H1 (cell line): ENCODE data around the gene SMIM28. TPM values are rescaled to one million over a fixed set of nuclear protein-coding genes. Genes with fewer than 3 reads are reported as not detected.

Experiments
- CBX5 ChIP-seq: fragments of 300-800, 300-1000 bp; sonication (generic); IDR thresholded peaks from 2 replicates; pipeline ENCODE4 v1.7.1; 2016; ENCODE audit warnings: antibody characterized with exemption, low read length, low read depth
- FOSL1 ChIP-seq: IDR thresholded peaks from 2 replicates; pipeline ENCODE4 v1.6.1; 2011; ENCODE audit warnings: mild to moderate bottlenecking, low read depth, low read length, moderate library complexity; ENCODE audit not compliant: insufficient read depth
- KDM4A ChIP-seq: IDR thresholded peaks from one replicate; pipeline ENCODE4 v1.7.1; 2012; ENCODE audit warnings: low read depth, mild to moderate bottlenecking, moderate library complexity, low read length, inconsistent platforms; ENCODE audit not compliant: severe bottlenecking
- KDM5A ChIP-seq: fragments of 200-600 bp; IDR thresholded peaks from 2 replicates; pipeline ENCODE4 v1.7.1; 2012; ENCODE audit warnings: mild to moderate bottlenecking, low read length, inconsistent platforms, mixed read lengths
- MAFK ChIP-seq: IDR thresholded peaks from 2 replicates; pipeline ENCODE4 v1.6.1; 2012; ENCODE audit warnings: low read depth, mild to moderate bottlenecking, improper control_type of control experiment, low read length
- NANOG ChIP-seq: IDR thresholded peaks from 2 replicates; pipeline ENCODE4 v1.6.1; 2011; ENCODE audit warnings: low read length, low read depth, mild to moderate bottlenecking, inconsistent platforms; ENCODE audit not compliant: insufficient read depth, poor library complexity, severe bottlenecking
- SAP30 ChIP-seq: fragments of 300-600 bp; sonication (generic); IDR thresholded peaks from 2 replicates; pipeline ENCODE4 v1.7.1; 2012; ENCODE audit warnings: low read length, moderate library complexity, mild to moderate bottlenecking, inconsistent platforms; ENCODE audit not compliant: insufficient read depth, insufficient replicate concordance
- SP2 ChIP-seq: IDR thresholded peaks from 2 replicates; pipeline ENCODE4 v1.6.1; 2012; ENCODE audit warnings: mild to moderate bottlenecking, low read length, inconsistent platforms
- polyA plus RNA-seq, 7 experiments: library from polyadenylated mRNA; depleted of rRNA in 3 of 7; stranded (reverse) in 5 of 7; unstranded in 2 of 7; fragments of >200 nt in 5 of 7; fragments of 200-250 nt in 2 of 7; gene quantifications; 1 replicate in 5 of 7; 2 replicates in 1 of 7; 4 replicates in 1 of 7; pipeline versions ENCODE4 v1.2.1 to v1.2.3, GENCODE V29; 2011 to 2013; ENCODE audit warnings: missing spikeins in 2 of 7, mixed read lengths in 2 of 7
- total RNA-seq: library from RNA; stranded (reverse); fragmentation: NEBNext Ultra II Directional; extraction: Animal tissue kit (Norgen Biotek cat#: 25700); gene quantifications from 2 replicates; pipeline ENCODE4 v1.2.1, GENCODE V29; 2021
- TF ChIP-seq, protein P1 (sequence below): fragments of 300-600 bp; sonication (generic); IDR thresholded peaks from 2 replicates; pipeline ENCODE4 v1.7.1; 2012; ENCODE audit warnings: low read length, moderate library complexity, mild to moderate bottlenecking, inconsistent platforms; ENCODE audit not compliant: insufficient replicate concordance
- TF ChIP-seq, protein P2 (sequence below): IDR thresholded peaks from 2 replicates; pipeline ENCODE4 v1.6.1; 2011; ENCODE audit warnings: low read depth, mild to moderate bottlenecking, low read length; ENCODE audit not compliant: insufficient read depth

The SMIM28 gene
- total and polyA plus RNA-seq, 2 of the 8 experiments (the other 6 are each of a cell fraction or from before 2014, with no cell fraction given), result not detected

DNA sequence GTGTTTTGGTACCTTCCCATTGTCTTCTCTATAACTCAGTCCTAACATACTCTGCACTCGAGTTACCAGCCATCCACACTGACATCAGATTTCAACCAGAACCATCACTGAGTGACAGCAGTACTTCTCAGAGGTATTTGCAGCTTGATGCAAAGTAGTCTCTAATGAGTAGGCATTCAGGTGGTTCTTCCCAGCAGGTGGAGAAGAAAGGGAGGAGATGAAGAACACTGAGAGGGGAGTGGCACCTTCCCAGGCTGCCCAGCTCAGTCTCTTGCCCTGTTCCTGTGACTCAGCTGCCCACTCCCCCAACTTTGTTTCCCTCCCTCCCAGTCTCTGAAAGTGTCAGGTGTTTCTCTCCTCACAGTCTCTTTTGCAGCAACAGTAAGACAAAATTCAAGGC is 38.7 kb upstream of the SMIM28 start (continued):
- TF ChIP-seq, protein P1, sequence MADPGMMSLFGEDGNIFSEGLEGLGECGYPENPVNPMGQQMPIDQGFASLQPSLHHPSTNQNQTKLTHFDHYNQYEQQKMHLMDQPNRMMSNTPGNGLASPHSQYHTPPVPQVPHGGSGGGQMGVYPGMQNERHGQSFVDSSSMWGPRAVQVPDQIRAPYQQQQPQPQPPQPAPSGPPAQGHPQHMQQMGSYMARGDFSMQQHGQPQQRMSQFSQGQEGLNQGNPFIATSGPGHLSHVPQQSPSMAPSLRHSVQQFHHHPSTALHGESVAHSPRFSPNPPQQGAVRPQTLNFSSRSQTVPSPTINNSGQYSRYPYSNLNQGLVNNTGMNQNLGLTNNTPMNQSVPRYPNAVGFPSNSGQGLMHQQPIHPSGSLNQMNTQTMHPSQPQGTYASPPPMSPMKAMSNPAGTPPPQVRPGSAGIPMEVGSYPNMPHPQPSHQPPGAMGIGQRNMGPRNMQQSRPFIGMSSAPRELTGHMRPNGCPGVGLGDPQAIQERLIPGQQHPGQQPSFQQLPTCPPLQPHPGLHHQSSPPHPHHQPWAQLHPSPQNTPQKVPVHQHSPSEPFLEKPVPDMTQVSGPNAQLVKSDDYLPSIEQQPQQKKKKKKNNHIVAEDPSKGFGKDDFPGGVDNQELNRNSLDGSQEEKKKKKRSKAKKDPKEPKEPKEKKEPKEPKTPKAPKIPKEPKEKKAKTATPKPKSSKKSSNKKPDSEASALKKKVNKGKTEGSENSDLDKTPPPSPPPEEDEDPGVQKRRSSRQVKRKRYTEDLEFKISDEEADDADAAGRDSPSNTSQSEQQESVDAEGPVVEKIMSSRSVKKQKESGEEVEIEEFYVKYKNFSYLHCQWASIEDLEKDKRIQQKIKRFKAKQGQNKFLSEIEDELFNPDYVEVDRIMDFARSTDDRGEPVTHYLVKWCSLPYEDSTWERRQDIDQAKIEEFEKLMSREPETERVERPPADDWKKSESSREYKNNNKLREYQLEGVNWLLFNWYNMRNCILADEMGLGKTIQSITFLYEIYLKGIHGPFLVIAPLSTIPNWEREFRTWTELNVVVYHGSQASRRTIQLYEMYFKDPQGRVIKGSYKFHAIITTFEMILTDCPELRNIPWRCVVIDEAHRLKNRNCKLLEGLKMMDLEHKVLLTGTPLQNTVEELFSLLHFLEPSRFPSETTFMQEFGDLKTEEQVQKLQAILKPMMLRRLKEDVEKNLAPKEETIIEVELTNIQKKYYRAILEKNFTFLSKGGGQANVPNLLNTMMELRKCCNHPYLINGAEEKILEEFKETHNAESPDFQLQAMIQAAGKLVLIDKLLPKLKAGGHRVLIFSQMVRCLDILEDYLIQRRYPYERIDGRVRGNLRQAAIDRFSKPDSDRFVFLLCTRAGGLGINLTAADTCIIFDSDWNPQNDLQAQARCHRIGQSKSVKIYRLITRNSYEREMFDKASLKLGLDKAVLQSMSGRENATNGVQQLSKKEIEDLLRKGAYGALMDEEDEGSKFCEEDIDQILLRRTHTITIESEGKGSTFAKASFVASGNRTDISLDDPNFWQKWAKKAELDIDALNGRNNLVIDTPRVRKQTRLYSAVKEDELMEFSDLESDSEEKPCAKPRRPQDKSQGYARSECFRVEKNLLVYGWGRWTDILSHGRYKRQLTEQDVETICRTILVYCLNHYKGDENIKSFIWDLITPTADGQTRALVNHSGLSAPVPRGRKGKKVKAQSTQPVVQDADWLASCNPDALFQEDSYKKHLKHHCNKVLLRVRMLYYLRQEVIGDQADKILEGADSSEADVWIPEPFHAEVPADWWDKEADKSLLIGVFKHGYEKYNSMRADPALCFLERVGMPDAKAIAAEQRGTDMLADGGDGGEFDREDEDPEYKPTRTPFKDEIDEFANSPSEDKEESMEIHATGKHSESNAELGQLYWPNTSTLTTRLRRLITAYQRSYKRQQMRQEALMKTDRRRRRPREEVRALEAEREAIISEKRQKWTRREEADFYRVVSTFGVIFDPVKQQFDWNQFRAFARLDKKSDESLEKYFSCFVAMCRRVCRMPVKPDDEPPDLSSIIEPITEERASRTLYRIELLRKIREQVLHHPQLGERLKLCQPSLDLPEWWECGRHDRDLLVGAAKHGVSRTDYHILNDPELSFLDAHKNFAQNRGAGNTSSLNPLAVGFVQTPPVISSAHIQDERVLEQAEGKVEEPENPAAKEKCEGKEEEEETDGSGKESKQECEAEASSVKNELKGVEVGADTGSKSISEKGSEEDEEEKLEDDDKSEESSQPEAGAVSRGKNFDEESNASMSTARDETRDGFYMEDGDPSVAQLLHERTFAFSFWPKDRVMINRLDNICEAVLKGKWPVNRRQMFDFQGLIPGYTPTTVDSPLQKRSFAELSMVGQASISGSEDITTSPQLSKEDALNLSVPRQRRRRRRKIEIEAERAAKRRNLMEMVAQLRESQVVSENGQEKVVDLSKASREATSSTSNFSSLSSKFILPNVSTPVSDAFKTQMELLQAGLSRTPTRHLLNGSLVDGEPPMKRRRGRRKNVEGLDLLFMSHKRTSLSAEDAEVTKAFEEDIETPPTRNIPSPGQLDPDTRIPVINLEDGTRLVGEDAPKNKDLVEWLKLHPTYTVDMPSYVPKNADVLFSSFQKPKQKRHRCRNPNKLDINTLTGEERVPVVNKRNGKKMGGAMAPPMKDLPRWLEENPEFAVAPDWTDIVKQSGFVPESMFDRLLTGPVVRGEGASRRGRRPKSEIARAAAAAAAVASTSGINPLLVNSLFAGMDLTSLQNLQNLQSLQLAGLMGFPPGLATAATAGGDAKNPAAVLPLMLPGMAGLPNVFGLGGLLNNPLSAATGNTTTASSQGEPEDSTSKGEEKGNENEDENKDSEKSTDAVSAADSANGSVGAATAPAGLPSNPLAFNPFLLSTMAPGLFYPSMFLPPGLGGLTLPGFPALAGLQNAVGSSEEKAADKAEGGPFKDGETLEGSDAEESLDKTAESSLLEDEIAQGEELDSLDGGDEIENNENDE, result no peak
- TF ChIP-seq FOSL1 (no peak), CBX5 (no peak), KDM5A (no peak), SP2 (no peak), SAP30 (no peak), MAFK (no peak), KDM4A (no peak), NANOG (no peak)
- TF ChIP-seq, protein P2, sequence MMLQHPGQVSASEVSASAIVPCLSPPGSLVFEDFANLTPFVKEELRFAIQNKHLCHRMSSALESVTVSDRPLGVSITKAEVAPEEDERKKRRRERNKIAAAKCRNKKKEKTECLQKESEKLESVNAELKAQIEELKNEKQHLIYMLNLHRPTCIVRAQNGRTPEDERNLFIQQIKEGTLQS, result no peak
